CD14-positive monocyte (primary cell): Measurements from ENCODE around the gene MIPEP. TPM values are rescaled to one million over a fixed set of nuclear protein-coding genes. Genes with fewer than 3 reads are reported as not detected.

Source experiments
- DNase-seq, 3 donors: peaks; one replicate each; pipeline ENCODE4 v3.0.0-alpha.2; 2011 to 2022
- H2AFZ ChIP-seq: 2 replicates; pipeline ENCODE4 v1.6.0; 2012; ENCODE audit warnings: mild to moderate bottlenecking, low read depth, low read length, inconsistent platforms; ENCODE audit not compliant: insufficient read depth, poor library complexity, severe bottlenecking
- H3K27ac ChIP-seq, 2 donors: 1 replicate in 1 of 2; 2 replicates in 1 of 2; pipeline ENCODE4 v1.5.1; 2012 to 2013; ENCODE audit warnings: low read length in 2 of 2, control low read depth in 1 of 2, inconsistent platforms in 1 of 2, low read depth in 1 of 2, mild to moderate bottlenecking in 1 of 2
- H3K27me3 ChIP-seq, 2 donors: one replicate each; pipeline versions ENCODE4 v1.6.0 to v1.6.1; 2011 to 2013; ENCODE audit warnings: low read length in 2 of 2; ENCODE audit not compliant: control insufficient read depth in 2 of 2, insufficient read depth in 2 of 2
- H3K36me3 ChIP-seq, 2 donors: replicated peaks in 1 of 2; 1 replicate in 1 of 2; 2 replicates in 1 of 2; pipeline versions ENCODE4 v1.5.1 to v1.6.1; 2012 to 2013; ENCODE audit warnings: low read length in 2 of 2, control low read depth in 1 of 2, inconsistent platforms in 1 of 2, mild to moderate bottlenecking in 1 of 2; ENCODE audit not compliant: insufficient read depth in 2 of 2, control insufficient read depth in 1 of 2
- H3K4me1 ChIP-seq, 2 donors: 1 replicate in 1 of 2; 2 replicates in 1 of 2; pipeline versions ENCODE4 v1.5.1 to v1.6.1; 2012 to 2013; ENCODE audit warnings: low read length in 2 of 2, control low read depth in 1 of 2, inconsistent platforms in 1 of 2, mild to moderate bottlenecking in 1 of 2, moderate library complexity in 1 of 2; ENCODE audit not compliant: insufficient read depth in 2 of 2, control insufficient read depth in 1 of 2
- H3K4me2 ChIP-seq: replicated peaks from 2 replicates; pipeline ENCODE3; 2012; ENCODE audit warnings: low read length, moderate library complexity, mild to moderate bottlenecking; ENCODE audit not compliant: poor library complexity, severe bottlenecking; ENCODE audit errors: extremely low read depth
- H3K4me3 ChIP-seq, 3 experiments: fragments of 200-600 bp in 1 of 3; sonication (generic) in 1 of 3; replicated peaks in 1 of 3; 1 replicate in 2 of 3; 2 replicates in 1 of 3; pipeline ENCODE4 v1.5.1; 2011 to 2013; ENCODE audit warnings: low read length in 3 of 3, mild to moderate bottlenecking in 3 of 3, control low read depth in 2 of 3, low read depth in 2 of 3, inconsistent platforms in 1 of 3, moderate library complexity in 1 of 3
- H3K79me2 ChIP-seq: 2 replicates; pipeline ENCODE4 v1.6.0; 2012; ENCODE audit warnings: mild to moderate bottlenecking, control low read depth, inconsistent platforms, low read length, moderate library complexity; ENCODE audit not compliant: insufficient read depth
- H3K9ac ChIP-seq: 2 replicates; pipeline ENCODE4 v1.6.0; 2017; ENCODE audit warnings: low read length, mild to moderate bottlenecking; ENCODE audit not compliant: insufficient read depth, poor library complexity, severe bottlenecking
- H3K9me3 ChIP-seq, 2 donors: replicated peaks in 1 of 2; 1 replicate in 1 of 2; 2 replicates in 1 of 2; pipeline versions ENCODE4 v1.5.1 to v1.6.1; 2012 to 2013; ENCODE audit warnings: low read length in 2 of 2, control low read depth in 1 of 2; ENCODE audit not compliant: control insufficient read depth in 1 of 2, insufficient read depth in 1 of 2
- H4K20me1 ChIP-seq: 2 replicates; pipeline ENCODE4 v1.6.0; 2012; ENCODE audit warnings: mild to moderate bottlenecking, low read length, control low read depth, moderate library complexity; ENCODE audit not compliant: insufficient read depth
- H3K27ac Mint-ChIP-seq, 7 donors: one replicate each; pipeline ENCODE4 v1.8.0; 2020; ENCODE audit warnings: mild to moderate bottlenecking in 7 of 7, mixed read lengths in 7 of 7, moderate library complexity in 6 of 7, inconsistent platforms in 2 of 7
- H3K27me3 Mint-ChIP-seq, 3 donors: one replicate each; pipeline ENCODE4 v1.8.0; 2021 to 2022; ENCODE audit warnings: low read depth in 3 of 3, mild to moderate bottlenecking in 3 of 3, mixed read lengths in 3 of 3, moderate library complexity in 3 of 3, inconsistent platforms in 1 of 3
- H3K36me3 Mint-ChIP-seq, 2 donors: one replicate each; pipeline ENCODE4 v1.8.0; 2020; ENCODE audit warnings: mixed read lengths in 2 of 2, inconsistent platforms in 1 of 2, mild to moderate bottlenecking in 1 of 2
- H3K4me1 Mint-ChIP-seq: one replicate; pipeline ENCODE4 v1.8.0; 2020; ENCODE audit warnings: mild to moderate bottlenecking, mixed read lengths
- H3K4me3 Mint-ChIP-seq, 2 donors: one replicate each; pipeline ENCODE4 v1.8.0; 2020; ENCODE audit warnings: mild to moderate bottlenecking in 2 of 2, mixed read lengths in 2 of 2, moderate library complexity in 1 of 2
- H3K9me3 Mint-ChIP-seq, 7 donors: one replicate each; pipeline ENCODE4 v1.8.0; 2020 to 2022; ENCODE audit warnings: mixed read lengths in 7 of 7, mild to moderate bottlenecking in 6 of 7, moderate library complexity in 6 of 7, inconsistent platforms in 2 of 7
- WGBS: methylation state at CpG from one replicate; pipeline ENCODE4 v1.1.5; 2013; ENCODE audit warnings: missing lambda C conversion rate; ENCODE audit not compliant: insufficient coverage; 5-methylcytosine and 5-hydroxymethylcytosine counted together
- intact Hi-C, 2 donors: fragments of 100-400 bp; cut with micrococcal nuclease; formaldehyde crosslinking; loops; one replicate each; pipeline versions ENCODE4 v1.15.0 to v1.15.1; 2023
- polyA plus RNA-seq, 3 donors: library from polyadenylated mRNA; depleted of rRNA in 1 of 3; unstranded in 2 of 3; stranded (reverse) in 1 of 3; fragments of 300-500 nt in 2 of 3; fragments of >200 nt in 1 of 3; fragmentation: Illumina TruSeq in 2 of 3; gene quantifications; 1 replicate in 2 of 3; 2 replicates in 1 of 3; pipeline ENCODE4 v1.2.3, GENCODE V29; 2012 to 2021
- TF ChIP-seq, protein P1 (sequence below): fragments of 200-600 bp; IDR thresholded peaks from one replicate; pipeline ENCODE4 v1.8.0; 2022; ENCODE audit warnings: antibody characterized with exemption, mild to moderate bottlenecking

The MIPEP gene
- polyA plus RNA-seq, 3 donors = 1.2 to 9.9 (median 7.7) TPM

DNA sequence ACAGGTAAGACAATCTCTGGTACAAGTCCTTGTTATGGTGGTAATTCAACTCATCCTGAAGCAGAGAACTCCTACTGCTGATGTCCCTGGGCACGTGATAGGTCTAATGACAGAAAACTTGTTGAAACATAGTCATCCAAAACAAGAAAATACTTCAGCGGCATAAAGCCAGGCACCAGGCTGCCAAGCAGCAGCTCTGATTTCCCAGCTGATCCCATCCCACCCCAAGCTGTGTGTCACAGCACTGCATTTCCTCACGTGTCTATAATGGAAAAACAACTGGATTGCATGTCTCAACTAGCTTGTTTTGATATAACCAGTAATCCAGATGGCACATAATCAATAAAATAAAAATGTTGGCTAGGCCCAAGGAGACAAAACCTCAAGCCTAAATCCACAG lies 64.8 kb downstream of the MIPEP start:
- Mint-ChIP-seq H3K27ac (no peak overlapping the region), H3K4me3 (no peak overlapping the region), H3K9me3 (peaks cover 2 to 11% (median 3%) of the 10 kb centered on the region in 7 donors), H3K27me3 (no peaks in the 10 kb centered on the region), H3K36me3 (peaks cover 6 to 31% of the 10 kb centered on the region in 2 donors), H3K4me1 (no peaks in the 10 kb centered on the region)
- Histone ChIP-seq H3K27me3 (no peaks in the 10 kb centered on the region), H3K79me2 (no peaks in the 10 kb centered on the region), H2AFZ (no peak overlapping the region), H4K20me1 (no peaks in the 10 kb centered on the region), H3K4me3 (no peak overlapping the region), H3K36me3 (peaks cover 0 to 6% of the 10 kb centered on the region in 2 donors), H3K4me2 (no peak overlapping the region), H3K4me1 (no peaks in the 10 kb centered on the region), H3K9ac (no peak overlapping the region), H3K9me3 (no peaks in the 10 kb centered on the region), H3K27ac (no peak overlapping the region)
- 86% methylated on average over 3 of the region's 3 CpGs for WGBS
- TF ChIP-seq, protein P1, sequence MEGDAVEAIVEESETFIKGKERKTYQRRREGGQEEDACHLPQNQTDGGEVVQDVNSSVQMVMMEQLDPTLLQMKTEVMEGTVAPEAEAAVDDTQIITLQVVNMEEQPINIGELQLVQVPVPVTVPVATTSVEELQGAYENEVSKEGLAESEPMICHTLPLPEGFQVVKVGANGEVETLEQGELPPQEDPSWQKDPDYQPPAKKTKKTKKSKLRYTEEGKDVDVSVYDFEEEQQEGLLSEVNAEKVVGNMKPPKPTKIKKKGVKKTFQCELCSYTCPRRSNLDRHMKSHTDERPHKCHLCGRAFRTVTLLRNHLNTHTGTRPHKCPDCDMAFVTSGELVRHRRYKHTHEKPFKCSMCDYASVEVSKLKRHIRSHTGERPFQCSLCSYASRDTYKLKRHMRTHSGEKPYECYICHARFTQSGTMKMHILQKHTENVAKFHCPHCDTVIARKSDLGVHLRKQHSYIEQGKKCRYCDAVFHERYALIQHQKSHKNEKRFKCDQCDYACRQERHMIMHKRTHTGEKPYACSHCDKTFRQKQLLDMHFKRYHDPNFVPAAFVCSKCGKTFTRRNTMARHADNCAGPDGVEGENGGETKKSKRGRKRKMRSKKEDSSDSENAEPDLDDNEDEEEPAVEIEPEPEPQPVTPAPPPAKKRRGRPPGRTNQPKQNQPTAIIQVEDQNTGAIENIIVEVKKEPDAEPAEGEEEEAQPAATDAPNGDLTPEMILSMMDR = no peak
- DNase-seq = no peak
- intact Hi-C loops = no loop called here

DNA sequence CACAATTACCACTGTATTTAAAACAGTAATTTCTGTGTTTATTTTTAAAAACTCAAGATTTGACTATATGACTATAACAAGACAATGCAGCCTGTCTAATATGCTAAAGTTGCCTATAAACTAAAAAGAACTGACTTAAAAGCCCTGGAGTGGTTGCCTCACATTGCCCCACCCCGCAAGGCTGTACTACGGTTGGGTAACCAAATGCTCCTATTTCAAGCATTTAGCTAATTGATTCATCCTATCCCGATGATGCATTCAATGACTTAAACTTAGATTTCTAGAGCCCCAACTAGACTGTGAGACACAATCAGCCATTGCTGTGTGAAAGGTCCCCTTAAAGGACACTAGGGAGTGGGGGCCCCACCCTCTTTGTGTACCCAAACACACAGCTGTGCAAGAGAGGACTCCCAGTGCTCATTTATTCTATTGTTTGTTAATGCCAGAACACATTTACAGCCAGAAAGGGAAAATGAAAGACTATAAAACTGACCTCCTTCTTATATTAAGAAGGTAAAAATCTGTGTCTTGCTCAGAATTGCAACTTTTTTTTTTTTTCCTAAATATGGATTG lies 66.9 kb downstream of the MIPEP start:
- peaks cover 3% of the 10 kb centered on the region for H3K4me1 Mint-ChIP-seq
- H3K4me3 Mint-ChIP-seq = no peak overlapping the region
- H4K20me1 ChIP-seq = no peaks in the 10 kb centered on the region
- intact Hi-C loops = no loop called here
- no peaks in the 10 kb centered on the region for H3K27me3 Mint-ChIP-seq
- H3K27ac ChIP-seq = no peak overlapping the region
- no peak overlapping the region for H2AFZ ChIP-seq
- DNase-seq = no peak
- 77% methylated on average over 3 of the region's 3 CpGs for WGBS
- H3K9me3 ChIP-seq = no peaks in the 10 kb centered on the region
- no peak overlapping the region for H3K4me2 ChIP-seq
- peaks cover 0 to 6% of the 10 kb centered on the region in 2 donors for H3K36me3 ChIP-seq
- no peaks in the 10 kb centered on the region for H3K79me2 ChIP-seq
- peak overlapping the region in 1 of 7 donors; percentile 3 for H3K27ac Mint-ChIP-seq
- TF ChIP-seq, protein P1 = no peak
- no peak overlapping the region for H3K9ac ChIP-seq
- H3K27me3 ChIP-seq = no peaks in the 10 kb centered on the region
- no peak overlapping the region for H3K4me3 ChIP-seq
- H3K36me3 Mint-ChIP-seq = peaks cover 6 to 31% of the 10 kb centered on the region in 2 donors
- H3K9me3 Mint-ChIP-seq = peaks cover 2 to 8% (median 3%) of the 10 kb centered on the region in 7 donors
- H3K4me1 ChIP-seq = no peaks in the 10 kb centered on the region
